Cardiac atrium fibroblast (primary cell): ENCODE measurements around the gene SH3YL1. TPM values are rescaled to one million over a fixed set of nuclear protein-coding genes. Genes with fewer than 3 reads are reported as not detected.

Experiments
- total RNA-seq: library from RNA; depleted of rRNA; stranded (reverse); fragments of >200 nt; gene quantifications from 2 replicates; pipeline ENCODE4 v1.2.3, GENCODE V29; 2015

The SH3YL1 gene
- 29.2 and 33.2 TPM in 2 replicates for total RNA-seq

GRCh38 chr2:263774-264492, at the start of gene SH3YL1:
TSS of gene SH3YL1 (minus strand) at chr2:264032. CDS start at chr2:263984, 48 bp downstream.

GRCh38 chr2:287911-288757, 24.3 kb upstream of the SH3YL1 start, which contains the start of gene ALKAL2:
TSS of gene ALKAL2 (minus strand) at chr2:288091. CDS start at chr2:287835, 256 bp downstream.

GRCh38 chr2:264493-265468, 949 bp upstream of the SH3YL1 start, which contains the start of gene ACP1:
TSS of gene ACP1 (plus strand) at chr2:264947. CDS start at chr2:264965, 18 bp downstream.

Other genes starting within 250 kb of the SH3YL1 start
- not detected in 2 replicates for gene FAM110C, start 217.5 kb downstream of the SH3YL1 start, total RNA-seq
- 87.2 and 89.7 TPM in 2 replicates for gene ACP1, start 915 bp upstream of the SH3YL1 start, total RNA-seq
- 1.9 TPM in 1 of 2 replicates, not detected in the other for gene ALKAL2, start 24.1 kb upstream of the SH3YL1 start, total RNA-seq